HG03469 (cell line): Measurements from ENCODE around the gene CXXC5.

Source experiments
- ATAC-seq: cut with Tn5 transposase; IDR thresholded peaks from one replicate; pipeline ENCODE4 v1.9.1; 2021; ENCODE audit warnings: mild to moderate bottlenecking, moderate library complexity, moderate number of reproducible peaks; ENCODE audit not compliant: unreplicated experiment

CXXC5 gene

DNA sequence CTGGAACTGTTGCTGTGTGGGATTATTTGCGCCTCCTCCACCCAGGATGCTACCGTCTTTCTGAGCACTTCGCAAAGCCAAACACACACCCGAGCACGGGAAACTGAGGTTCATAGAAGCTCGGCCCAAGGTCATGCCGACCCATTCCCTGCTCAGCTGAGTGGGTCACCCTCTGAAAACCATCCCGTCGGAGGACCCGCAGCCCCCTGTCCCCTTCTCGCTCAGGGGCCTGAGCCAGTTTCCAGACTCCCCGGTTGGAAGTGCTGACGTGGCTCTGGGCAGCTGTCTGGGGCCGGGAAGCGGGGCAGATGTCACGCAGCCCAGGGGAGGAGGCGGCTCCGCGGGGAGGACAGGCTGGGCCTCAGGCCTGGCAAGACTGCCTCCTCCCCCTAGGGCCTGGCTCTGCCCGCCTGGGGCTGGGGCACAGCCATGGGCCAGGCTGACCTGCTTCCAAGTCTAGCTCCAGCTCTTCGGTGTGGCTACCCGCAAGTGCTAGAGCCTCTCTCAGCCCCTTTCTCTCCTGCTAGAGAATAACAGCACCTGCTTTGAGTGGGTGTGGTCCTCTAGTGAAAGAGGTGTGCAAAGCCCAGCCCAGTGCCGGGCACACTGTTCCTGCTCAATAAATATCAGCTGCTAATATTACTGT lies 9.9 kb upstream of the CXXC5 start:
- no peak for ATAC-seq

DNA sequence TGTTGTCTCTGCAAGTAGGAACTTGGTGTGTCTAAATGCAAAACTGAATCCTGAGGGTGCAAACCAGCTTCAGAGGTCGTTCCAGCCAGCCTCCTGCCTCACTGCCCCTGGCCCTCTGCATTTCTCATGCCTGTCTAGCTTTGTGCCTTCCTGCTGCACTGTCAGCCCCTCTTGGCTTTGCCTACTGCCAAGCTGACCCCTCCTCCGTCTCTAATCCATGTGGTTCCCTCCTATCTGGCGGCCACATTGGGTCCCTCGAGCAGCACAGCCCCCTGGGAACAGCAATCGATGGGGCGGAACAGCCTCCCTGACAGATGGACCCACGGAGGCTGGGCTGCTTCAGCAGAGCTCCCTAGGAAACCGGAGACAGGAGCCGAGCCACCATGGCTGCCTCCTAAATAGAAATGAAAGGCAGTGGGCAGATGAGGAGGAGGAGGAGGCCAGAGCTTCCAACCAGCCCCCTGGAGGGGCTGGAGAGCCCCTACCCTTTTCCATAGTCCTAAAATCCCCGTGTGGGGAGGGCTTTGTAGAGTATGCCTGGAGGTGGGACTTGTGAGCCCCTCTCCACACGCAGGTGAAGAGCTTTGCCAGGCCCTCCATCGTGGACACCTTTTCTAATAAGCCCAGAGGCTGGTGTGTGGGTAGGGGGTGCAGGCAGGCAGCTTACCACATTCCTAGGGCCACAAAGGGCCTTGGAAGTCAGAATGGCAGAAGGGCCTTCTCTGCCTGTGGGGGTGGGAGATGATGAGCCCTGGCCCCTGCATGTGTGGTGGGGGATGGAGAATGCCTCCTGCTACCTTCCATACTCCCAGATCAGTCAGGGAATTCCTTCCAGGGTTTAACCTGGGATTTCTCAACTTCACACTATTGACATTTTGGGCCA lies 9.2 kb upstream of the CXXC5 start:
- no peak for ATAC-seq

DNA sequence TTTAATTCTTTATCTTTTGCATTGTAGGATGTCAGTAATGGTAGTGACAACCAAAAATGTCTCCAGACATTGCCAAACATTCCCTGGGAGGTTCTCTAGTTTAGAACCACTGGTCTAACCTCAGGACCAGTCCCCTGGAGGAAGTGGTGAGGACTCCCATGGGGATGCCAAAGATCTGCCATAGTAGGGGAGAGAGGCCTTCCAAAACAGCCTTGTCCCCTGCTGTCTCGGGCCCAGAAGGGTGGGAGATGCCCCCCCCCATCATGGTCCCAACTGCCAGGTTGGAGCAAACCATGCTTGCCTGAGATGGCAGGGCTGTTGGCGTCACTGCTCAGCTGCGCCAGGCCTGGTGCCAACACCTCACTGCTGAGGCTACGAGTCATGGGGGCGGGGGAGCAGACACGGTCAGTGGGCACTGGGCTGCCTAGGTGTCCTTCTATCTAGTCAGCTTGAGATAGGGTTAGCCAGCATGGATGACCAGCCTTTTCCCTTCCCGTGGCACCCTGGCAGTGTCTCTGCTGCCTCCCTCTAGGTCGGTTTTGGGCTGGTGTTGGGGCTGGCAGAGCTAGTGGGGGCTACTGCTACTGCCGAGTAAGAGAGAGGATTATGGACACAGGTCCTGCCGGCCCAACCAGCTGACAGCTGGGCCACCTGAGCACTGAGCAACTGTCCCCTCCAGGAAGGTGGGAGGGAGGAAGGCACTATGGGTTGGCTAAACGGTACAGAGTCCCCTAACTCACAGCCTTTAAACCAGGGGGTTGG lies 8.3 kb upstream of the CXXC5 start:
- no peak for ATAC-seq

DNA sequence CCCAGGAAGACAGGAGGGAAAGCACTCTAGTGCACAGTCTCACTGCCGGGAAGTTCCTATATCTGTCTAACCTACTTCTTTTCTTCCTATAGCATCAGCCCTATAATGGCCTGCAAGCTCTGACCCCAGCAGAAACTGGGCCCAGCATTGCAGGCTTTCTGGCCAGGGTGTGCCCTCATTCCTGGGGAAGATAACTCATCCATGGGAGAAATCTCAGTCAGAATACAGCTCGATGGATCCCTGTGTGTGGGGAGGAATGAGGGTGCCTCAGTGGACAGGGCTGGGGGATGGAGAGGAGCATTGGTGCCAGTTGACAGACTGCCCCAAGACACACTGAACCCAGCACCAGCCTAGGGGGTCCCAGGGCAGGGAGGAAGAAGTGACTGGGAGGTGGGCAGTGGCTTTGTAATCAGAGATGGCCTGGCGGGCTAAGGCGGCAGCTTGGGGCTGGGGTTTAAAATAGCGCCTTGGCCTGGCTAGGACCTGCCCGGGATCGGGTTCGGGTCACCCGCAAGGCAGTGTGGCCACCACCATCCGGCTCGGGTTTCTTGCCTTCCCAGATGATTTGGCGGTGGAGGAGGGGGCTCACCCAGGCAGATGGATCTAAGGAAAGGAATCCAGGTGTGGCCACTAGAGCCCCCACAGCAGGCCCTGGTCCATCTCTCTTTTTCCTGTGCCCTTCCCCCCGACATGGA lies 7.6 kb upstream of the CXXC5 start:
- no peak for ATAC-seq

DNA sequence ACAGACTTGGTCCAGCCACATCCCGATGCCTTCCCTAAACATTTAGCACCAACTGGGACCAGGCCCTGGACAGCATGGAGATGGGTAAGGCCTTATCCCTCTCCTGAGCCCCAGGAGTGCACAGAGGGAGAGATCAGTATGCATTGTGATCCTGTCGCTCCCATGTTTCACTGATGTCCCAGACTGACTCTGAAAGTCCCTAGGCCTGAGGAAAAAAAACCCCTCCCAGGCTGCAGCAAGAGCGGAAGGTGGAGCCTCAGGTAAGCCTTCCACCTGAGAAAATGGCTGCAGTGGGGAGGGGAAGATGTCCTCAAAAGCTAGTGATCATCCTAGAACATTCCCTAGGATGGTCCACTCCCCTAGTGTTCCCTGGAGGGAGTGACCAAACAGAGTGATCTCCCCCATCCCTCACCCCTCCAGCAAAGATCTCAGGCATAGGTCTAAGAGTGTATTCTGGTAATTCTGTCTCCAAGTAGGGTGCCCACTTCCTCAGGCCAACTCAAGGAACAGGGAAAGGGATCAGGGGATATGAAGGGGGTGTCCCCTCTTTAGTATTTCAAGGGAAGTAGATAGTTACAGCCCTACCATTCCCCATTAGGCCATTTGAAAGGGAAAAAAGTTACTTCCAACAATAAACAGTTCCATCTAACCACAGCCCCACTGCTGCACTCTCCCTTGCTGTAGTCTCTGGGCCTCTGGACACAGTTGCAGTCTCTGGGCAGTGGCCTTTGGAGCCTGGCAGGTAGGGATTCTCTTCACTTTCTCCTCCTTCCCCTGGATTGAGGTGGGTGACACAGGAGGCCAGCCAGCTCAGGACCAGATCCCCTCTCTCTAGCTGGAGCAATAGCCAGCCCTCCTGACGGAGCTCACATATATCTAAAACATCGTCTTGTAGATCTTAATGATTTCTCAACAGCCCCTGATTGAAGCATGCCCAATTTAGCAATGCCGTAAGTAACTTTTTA lies 6.8 kb upstream of the CXXC5 start:
- no peak for ATAC-seq

DNA sequence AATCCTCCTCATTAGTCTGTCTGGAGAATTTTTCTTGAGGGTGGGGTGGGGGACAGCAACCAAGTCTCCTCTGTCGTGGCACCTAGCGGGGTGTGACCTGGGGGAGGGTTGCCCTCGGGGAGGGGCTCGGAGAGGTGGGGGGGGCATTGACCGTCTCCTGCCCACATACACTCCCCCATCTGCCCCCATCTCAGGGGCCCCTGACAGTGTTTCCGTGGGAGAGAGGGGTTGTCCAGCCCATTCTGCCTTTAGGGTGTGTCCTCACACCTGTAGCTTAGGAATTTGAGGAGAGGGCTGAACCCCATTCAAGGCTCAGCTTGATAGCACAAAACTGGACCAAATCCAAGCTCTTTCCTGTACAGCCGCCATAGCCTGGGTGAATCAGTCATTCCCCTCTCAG lies 5.9 kb upstream of the CXXC5 start:
- ATAC-seq, result no peak

DNA sequence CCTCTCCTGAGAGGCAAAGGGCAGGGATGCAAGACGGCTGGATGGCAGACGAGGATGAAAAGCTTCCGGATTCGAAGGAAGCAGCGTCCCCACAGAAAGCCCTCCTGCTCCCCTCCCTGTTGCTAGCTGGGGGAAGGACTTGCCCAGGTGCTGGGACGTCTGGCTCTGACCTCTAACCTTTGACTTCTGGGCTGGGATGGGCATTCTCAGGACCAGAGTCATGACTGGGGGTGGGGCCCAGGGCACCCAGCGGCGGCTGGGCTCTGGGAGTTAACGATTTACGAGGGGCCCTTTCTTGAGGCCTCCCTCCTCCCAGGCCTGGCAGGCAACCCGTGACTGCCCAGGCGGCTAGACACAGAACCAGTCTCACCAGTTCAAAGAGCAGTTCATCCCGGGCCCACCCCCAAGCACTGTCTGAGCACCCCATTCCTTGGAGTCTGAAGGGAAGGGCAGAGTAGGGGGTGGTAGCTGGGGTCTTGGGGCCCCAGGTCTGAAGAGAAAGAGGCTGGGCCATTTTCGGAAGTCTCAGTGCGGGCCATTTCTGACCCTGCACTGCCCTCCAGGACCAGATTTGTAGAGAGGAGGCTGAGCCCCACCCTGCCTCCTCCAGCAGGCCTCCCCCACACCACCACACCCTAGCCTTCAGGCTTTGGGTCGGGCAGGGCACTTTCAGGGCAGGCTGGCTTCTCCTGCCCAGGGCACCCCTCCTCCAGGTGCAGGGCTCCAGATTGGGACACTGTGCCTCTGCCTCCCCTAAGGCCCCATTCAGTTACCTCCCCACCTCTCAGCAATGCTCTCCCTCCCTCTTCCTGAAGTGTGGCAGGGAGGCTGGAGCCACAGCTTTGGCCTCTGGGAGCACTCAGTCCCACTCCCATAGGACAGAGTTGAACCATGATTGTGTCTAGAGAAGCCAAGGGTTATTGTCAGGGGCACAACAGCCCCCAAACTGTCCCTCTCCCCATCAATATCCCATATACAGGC lies 5.0 kb upstream of the CXXC5 start:
- ATAC-seq, result no peak

DNA sequence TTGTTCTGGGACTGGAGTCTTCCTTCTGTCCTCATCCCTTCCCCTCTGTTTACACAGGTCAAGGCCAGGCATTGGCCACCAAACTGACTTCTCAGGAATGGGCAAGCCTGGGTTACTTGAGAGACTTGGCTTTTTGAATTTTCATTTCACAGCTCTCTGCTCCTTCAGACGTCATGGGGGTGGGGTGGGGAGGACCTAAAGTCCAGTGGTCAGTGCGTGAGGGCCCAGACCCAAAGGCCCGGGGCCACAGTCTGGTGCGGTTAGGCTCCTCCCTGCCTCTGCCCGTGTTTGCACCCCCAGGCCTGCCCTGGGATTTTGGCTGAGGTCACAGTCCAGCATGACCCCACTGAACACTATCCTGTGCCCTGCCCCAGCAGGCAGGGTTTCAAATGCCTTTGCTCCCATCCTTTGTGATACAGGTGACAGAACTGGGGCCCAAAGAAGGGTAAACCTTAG lies 4.1 kb upstream of the CXXC5 start:
- ATAC-seq, result no peak

DNA sequence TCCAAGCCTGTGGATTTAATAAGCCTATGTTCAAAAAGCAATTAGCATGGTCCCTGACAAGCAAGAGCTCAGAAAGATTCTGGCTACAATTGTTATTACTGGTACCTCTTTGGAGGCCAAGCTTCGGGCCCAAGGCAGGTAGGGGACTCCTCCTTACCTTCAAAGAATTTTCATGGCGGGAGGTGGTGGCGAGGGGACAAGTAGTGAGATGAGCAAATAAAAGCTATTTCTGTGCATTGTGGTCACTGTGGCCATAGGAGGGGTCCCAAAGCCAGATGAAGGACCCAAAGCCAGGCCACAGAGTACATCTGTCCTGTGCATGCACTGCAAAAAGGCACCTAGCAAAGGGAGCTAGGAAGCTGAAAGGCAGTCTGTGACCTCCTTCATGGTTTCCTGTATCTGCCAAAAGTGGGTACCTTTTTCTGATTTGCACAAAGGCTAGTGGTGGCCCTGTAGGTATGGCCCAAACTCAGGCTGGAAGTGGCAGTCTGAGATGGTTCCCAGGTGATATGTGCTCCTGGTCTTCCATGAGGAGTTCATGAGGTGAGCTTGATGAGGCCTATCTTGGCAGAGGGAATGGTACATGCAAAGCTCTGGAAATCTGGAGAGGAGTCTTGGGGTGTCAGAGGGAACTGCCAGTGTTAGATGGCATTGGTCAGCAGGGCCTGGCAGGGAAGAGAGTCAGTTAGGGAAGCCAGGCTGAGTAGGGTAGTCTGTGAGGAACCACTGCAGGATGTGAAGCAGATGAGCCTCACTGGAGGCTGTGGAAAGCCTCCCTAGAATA lies 3.3 kb upstream of the CXXC5 start:
- ATAC-seq, result no peak

DNA sequence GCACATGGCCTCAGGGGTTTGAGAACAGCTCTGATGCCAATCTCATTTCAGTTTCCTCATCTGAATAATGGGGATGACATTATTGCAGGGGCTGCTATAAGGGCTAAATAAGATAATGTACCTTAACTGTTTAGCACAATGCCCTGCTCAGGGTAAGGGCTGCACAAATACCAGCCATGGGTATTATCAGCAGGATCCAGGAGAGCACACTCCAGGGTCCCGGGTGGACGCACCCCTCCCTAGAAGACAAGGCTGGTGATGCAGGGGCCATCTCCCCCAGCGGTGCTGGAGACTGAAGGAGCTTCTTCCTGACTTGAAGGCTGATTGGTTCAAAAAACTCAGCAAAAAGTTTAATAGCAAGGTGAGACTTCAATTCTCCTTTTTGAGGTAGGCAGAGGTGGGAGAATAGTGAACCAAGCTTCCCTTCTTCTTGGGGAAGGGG lies 2.7 kb upstream of the CXXC5 start:
- ATAC-seq, result no peak

DNA sequence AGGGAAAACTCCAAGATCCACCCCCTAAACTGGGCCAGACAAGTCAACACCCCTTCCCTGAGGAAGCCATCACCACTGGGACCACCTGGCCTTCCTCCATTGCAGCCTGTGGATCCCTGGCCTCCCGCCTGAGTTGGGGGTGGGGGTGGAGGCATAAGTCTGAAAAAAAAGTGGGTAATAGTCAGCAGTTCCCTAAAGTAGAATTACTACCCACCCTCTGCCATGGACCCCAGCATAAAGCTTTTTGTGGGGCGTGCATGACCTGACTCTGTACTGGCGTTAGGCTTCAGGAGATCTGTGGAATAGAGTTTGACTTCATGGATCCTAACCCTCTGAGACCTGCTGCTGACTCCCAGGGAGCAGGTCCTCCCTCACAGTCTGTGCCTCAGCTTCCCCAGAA lies 2.0 kb upstream of the CXXC5 start:
- ATAC-seq, result no peak

DNA sequence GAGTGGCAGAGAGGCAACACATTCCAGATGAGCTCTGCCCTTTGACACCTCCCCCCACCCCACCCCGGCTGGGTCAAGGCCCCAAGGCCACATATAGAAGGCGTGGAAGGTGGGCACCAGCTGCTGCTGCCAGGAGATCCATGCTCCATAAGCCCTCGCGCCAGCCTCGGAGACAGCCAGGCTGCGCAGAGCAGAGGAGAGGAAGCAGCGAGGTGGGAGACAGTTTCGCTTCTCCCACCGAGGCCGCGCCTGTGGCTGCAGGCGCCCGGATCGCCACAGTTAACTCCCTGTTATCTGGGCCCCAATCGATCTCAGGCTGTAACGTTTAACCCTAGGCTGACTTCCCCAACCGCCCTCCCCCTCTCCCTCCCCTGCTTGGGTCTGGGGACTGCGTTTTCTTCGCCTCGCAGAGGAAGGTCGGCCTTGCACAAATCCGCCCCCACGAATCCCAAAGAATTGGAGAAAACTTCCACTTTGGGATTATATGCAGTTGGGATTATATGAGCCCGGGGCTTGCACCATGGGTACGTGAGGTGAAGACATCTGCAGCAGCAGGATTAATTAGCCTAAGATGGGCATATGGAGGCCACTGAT lies 1.1 kb upstream of the CXXC5 start:
- no peak for ATAC-seq

DNA sequence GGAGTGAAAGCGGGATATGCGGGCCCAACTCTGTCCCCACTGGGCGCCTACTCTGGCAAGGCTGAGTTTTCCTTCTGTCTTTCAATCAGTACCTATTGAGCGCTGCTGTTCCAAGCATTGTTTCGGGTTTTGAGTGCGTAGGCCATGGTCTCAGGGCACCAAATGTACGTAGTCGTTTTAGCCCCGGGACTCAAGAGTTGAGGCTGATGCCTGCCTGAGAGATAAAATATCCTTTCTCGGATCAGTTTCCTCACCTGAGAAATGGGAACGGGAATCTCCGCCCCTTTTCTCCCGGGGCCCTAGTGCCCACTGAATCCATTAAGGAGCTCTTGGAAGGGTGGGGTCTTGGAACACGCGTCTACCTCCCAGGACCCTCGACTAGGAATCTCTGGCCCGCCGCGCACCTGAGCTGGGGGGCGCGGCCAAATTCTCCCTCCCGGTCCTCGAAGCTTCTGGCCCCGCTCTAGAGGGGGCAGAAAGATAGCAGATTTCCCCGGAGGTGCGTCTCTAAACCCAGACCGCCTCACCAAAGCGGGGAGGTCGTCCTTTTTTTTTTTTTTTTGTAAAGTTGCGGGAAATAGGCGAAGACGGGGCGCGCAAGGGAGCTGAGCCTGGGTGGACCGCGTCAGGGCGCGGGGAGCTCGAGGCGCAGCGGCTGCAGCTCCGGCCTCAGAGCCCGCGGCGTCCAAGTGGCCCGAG lies 494 bp upstream of the CXXC5 start:
- ATAC-seq, result no peak

DNA sequence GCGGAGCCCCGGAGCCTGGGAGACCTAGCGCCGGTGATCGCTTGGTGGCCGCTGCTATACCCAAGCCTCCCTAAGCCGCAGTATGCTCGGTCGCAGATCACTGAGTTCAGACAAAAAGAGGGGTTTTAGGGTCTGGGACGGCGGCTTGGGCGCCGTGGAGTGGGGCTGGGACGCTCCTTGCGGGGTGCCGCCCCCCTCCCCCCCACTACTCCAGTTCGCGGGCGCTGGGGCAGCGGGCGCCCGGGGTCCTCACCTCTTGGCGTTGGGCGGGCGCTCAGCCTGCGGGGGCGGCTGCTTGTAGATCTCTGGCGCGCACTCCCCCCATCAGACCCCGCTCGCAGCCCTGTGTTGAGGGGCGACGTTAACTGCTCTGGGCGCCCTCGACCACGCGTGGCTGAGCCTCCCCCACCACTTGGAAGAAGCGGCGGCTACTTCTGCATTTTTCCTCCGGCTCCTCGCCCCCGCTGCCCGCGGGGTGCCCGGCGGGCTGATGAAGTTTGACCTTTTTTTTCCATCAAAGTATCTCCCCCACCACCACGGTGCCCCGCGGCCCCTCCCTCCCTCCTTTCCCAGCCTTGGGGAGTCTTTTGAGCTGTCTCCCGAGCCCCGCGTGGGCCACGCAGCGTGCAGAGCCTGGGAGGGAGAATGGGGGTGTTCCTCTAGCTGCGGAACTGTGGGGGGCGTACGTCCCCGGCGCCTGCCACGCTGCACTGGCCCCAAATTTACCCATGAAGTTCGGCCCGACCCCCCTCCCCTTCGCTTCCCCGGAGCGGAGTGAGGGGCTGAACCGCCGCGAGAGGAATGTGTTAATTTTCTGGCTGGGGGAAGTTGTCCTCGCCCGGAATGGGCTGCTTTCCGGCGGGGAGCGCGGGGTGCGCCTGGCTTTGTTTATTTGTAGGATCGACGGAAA lies 1.2 kb downstream of the CXXC5 start:
- no peak for ATAC-seq

DNA sequence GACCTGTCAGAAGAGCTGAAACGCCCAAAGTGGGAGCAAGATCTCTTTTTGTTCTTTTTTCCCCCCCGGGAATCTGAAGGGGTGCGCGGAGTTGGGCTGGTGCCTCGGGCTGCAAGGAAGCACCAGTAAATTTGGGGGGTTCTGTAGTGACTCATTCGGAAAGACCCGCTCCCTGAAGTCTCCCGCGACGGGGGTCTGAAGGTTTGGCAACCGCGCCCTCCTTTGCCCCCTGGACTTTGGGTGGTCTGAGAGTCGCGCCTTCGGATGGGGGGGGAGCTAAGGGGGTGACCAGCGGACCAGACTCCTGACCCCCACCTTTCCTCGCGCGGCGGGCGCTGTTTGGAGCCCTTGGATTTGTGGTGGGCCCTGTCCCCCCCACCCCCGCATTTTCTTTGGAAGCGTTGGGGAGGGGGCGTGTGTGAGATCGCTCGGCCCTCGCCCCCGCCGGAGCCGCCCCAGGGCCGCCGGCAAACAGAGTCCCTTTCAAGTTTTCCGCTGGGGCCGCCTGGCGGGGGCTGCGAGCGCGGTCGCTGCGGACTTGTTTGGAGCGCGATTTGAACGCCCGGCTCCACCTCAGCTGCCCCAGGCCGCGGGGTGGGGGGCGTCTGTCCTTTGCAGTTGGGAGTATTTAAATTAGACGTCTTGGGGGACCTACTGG lies 2.0 kb downstream of the CXXC5 start:
- ATAC-seq, result no peak
